Ishikawa (cell line): ENCODE results near the gene EFHC2.

Experiments
- CEBPB ChIP-seq: IDR thresholded peaks from 2 replicates; pipeline ENCODE4 v1.6.1; 2012
- CREB1 ChIP-seq: IDR thresholded peaks from 2 replicates; pipeline ENCODE4 v1.6.1; 2012; ENCODE audit warnings: low read depth
- EGR1 ChIP-seq: IDR thresholded peaks from 2 replicates; pipeline ENCODE4 v1.6.1; 2012
- EP300 ChIP-seq: IDR thresholded peaks from 2 replicates; pipeline ENCODE4 v1.6.1; 2012; ENCODE audit warnings: borderline replicate concordance
- FOXM1 ChIP-seq: IDR thresholded peaks from 2 replicates; pipeline ENCODE4 v1.6.1; 2012; ENCODE audit warnings: low read depth, borderline replicate concordance
- NFIC ChIP-seq: IDR thresholded peaks from 2 replicates; pipeline ENCODE4 v1.6.1; 2012
- RAD21 ChIP-seq: IDR thresholded peaks from 2 replicates; pipeline ENCODE4 v1.6.1; 2012; ENCODE audit warnings: low read depth
- TAF1 ChIP-seq: IDR thresholded peaks from 2 replicates; pipeline ENCODE4 v1.6.1; 2012; ENCODE audit warnings: low read depth, mild to moderate bottlenecking
- TCF12 ChIP-seq: IDR thresholded peaks from 2 replicates; pipeline ENCODE4 v1.6.1; 2012; ENCODE audit warnings: low read depth
- TEAD4 ChIP-seq: IDR thresholded peaks from 2 replicates; pipeline ENCODE4 v1.6.1; 2012
- YY1 ChIP-seq: IDR thresholded peaks from 2 replicates; pipeline ENCODE4 v1.6.1; 2012; ENCODE audit warnings: low read depth
- ZBTB7A ChIP-seq: IDR thresholded peaks from 2 replicates; pipeline ENCODE4 v1.6.1; 2012; ENCODE audit warnings: low read depth
- TF ChIP-seq, protein P1 (sequence below): IDR thresholded peaks from 2 replicates; pipeline ENCODE4 v1.6.1; 2012
- TF ChIP-seq, protein P2 (sequence below): IDR thresholded peaks from 2 replicates; pipeline ENCODE4 v1.6.1; 2012
- TF ChIP-seq, protein P3 (sequence below): IDR thresholded peaks from 2 replicates; pipeline ENCODE4 v1.6.1; 2012; ENCODE audit warnings: low read depth, mild to moderate bottlenecking

Gene EFHC2

DNA sequence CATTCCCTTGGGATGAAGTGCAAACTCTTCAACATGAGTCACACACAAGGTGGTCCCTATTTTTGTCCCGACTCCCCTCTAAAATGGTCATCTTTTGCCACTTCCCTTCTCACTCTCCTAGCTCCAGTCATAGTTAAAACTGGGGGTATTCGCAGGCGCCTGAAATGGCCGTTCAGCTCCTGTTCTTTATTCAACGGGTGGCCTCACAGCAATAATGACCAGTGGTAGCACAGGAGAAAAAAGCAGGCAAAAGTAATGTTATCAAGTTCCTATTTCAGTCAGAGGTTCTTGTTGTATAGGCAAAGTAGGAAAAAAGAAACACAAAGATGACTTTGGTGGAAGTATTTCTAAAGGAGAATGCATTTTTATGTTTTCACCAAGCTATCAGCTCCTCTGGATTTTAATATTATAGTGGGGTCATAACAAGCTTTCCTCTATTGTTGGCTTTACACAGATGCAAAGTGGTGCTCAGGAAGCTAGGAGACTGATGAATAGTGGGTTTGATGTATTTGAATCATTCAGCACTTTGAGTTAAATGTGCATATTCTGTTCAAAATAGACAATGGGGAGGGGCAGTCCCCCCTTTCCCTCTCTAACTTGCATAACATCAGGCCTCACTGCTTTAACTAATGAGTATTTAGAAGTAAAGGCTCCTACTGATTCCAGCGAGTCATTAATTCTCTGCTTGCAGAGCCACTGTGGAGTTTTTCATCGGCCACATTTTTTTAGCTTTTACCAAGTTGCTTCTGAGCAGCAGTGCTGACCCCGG is 199.1 kb downstream of the EFHC2 start:
- TF ChIP-seq RAD21: no peak
- TF ChIP-seq FOXM1: no peak
- TF ChIP-seq TEAD4: no peak
- TF ChIP-seq CEBPB: no peak
- TF ChIP-seq EP300: no peak
- no peak for TF ChIP-seq EGR1
- no peak for TF ChIP-seq ZBTB7A
- no peak for TF ChIP-seq YY1
- no peak for TF ChIP-seq NFIC

DNA sequence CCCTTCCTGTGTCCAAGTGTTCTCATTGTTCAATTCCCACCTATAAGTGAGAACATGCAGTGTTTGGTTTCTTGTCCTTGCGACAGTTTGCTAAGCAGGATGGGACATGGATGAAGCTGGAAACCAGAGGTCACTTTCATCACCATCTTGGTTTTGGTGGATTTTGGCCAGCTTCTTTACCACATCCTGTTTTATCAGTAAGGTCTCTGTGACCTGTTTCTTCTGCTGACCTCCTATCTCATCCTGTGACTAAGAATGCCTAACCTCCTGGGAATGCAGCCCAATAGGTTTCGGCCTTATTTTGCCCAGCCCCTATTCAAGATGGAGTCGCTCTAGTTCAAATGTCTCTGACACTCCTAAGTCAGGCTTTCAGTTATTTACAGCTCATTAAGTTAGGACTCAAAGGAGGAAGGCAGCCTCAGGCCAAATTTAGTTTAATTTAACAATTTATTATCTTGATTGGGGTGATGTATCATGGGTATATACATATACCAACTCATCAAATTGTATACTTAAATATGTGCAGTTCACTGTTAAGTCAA is 200.3 kb downstream of the EFHC2 start:
- TF ChIP-seq TCF12: no peak
- TF ChIP-seq CEBPB: no peak
- TF ChIP-seq, protein P1, sequence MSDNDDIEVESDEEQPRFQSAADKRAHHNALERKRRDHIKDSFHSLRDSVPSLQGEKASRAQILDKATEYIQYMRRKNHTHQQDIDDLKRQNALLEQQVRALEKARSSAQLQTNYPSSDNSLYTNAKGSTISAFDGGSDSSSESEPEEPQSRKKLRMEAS: no peak
- no peak for TF ChIP-seq EGR1
- TF ChIP-seq EP300: no peak
- TF ChIP-seq, protein P2, sequence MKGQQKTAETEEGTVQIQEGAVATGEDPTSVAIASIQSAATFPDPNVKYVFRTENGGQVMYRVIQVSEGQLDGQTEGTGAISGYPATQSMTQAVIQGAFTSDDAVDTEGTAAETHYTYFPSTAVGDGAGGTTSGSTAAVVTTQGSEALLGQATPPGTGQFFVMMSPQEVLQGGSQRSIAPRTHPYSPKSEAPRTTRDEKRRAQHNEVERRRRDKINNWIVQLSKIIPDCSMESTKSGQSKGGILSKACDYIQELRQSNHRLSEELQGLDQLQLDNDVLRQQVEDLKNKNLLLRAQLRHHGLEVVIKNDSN: no peak
- no peak for TF ChIP-seq CREB1
- TF ChIP-seq ZBTB7A: no peak
- no peak for TF ChIP-seq NFIC

DNA sequence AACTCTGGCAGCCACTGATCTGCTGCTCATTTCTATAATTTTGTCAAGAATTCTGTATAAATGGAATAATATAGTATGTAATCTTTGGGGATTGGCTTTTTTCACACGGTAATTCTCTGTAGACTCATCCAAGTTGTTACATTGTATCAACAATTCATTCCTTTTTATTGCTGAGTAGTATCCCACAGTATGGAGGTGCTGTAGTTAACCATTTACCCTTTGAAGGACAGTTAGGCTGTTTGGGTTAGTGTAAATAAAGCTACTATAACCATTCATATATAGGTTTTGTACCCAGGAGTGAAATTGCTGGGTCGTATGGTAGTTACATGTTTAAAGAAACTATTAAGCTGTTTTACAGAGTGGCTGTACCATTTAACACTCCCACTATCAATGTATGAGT is 213.3 kb downstream of the EFHC2 start:
- TF ChIP-seq, protein P3, sequence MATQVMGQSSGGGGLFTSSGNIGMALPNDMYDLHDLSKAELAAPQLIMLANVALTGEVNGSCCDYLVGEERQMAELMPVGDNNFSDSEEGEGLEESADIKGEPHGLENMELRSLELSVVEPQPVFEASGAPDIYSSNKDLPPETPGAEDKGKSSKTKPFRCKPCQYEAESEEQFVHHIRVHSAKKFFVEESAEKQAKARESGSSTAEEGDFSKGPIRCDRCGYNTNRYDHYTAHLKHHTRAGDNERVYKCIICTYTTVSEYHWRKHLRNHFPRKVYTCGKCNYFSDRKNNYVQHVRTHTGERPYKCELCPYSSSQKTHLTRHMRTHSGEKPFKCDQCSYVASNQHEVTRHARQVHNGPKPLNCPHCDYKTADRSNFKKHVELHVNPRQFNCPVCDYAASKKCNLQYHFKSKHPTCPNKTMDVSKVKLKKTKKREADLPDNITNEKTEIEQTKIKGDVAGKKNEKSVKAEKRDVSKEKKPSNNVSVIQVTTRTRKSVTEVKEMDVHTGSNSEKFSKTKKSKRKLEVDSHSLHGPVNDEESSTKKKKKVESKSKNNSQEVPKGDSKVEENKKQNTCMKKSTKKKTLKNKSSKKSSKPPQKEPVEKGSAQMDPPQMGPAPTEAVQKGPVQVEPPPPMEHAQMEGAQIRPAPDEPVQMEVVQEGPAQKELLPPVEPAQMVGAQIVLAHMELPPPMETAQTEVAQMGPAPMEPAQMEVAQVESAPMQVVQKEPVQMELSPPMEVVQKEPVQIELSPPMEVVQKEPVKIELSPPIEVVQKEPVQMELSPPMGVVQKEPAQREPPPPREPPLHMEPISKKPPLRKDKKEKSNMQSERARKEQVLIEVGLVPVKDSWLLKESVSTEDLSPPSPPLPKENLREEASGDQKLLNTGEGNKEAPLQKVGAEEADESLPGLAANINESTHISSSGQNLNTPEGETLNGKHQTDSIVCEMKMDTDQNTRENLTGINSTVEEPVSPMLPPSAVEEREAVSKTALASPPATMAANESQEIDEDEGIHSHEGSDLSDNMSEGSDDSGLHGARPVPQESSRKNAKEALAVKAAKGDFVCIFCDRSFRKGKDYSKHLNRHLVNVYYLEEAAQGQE: no peak
- TF ChIP-seq TCF12 (no peak), TAF1 (no peak), YY1 (no peak), EGR1 (no peak), CEBPB (no peak), TEAD4 (no peak), CREB1 (no peak), FOXM1 (no peak), RAD21 (no peak), EP300 (no peak), ZBTB7A (no peak), NFIC (no peak)
- TF ChIP-seq, protein P2: no peak
- TF ChIP-seq, protein P1: no peak

DNA sequence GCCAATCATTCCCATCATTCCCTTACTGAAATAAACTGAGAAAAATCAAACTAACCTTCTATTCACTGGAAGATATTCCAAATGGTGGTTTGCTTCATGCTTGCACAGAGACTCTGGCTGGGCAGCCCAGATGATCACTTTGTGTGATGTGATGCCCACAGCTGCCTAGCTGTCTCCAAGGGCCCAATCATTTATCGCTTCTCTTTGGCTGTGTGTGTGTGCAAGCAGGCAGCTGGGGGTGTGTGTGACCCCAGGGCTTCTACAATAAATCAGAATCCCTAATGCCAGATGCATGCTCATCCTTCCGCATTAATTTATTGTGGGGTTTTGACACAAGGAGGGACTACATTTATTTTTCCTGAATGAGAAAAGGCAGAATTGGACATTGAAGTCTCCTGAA is 230.1 kb downstream of the EFHC2 start:
- TF ChIP-seq FOXM1: no peak
- TF ChIP-seq EGR1: no peak

DNA sequence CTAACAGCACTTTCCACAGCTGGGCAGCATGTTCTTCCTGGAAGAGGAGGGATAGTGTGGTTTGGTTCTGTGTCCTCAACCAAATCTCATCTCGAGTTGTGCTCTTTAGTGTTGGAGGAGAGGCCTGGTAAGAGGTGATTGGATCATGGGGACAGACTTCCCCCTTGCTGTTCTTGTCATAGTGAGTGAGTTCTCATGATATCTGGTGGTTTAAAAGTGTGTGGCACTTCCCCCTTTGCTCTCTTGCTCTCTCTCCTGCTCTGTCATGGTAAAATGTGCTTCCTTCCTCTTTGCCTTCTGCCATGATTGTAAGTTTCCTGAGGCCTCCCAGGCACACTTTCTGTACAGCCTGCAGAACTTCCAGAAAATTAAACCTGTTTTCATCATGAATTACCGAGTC is 236.6 kb downstream of the EFHC2 start:
- no peak for TF ChIP-seq FOXM1
- TF ChIP-seq, protein P1: no peak
- TF ChIP-seq, protein P3: no peak
- TF ChIP-seq NFIC: no peak
- TF ChIP-seq YY1: no peak
- no peak for TF ChIP-seq EGR1
- no peak for TF ChIP-seq EP300

DNA sequence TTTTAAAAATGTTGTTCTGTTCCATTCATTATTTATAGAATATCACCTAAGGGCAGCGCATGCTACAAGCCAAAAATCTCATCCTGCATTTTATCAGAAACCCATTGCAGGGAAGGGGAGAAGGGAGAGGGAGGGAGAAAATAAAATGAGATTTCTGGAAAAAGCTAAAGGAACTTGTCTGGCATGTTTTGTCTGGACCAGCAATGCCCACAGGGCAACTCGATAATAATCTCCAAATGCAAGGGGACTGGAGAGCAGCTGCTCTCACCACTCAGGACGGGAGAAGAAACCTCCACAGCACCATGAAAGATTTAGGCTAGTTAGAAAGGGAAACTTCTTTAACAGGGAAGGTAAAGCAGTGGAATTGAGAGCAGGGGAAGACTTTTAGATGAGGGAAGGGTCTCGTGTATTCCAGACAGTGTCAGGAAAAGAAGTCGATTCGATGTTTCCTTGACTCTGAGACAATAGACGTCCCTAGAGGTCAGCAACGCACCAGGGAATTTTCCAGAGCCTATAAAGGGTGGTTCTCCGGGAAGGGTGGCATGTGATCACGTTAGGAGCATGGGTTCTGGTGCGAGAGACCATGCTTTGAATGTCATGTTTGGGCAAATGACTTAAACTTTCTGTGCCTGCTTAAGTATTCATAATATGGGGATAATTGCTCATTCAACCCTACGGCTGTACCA is 238.1 kb downstream of the EFHC2 start:
- no peak for TF ChIP-seq TEAD4
- TF ChIP-seq, protein P3: no peak
- TF ChIP-seq TAF1: no peak
- no peak for TF ChIP-seq CEBPB
- TF ChIP-seq, protein P2: no peak
